ENCODE results near the gene EEIG1.

EEIG1 gene

GRCh38 chr9:127955294-127956015 is 25.3 kb downstream of the EEIG1 start:
- no peak for DNase-seq

- no peak for DNase-seq
Observed at GRCh38 chr9:127954831-127955293, 25.9 kb downstream of the EEIG1 start.

GRCh38 chr9:127953768-127954505 is 26.9 kb downstream of the EEIG1 start:
- no peak for DNase-seq

GRCh38 chr9:127953154-127953553 is 27.6 kb downstream of the EEIG1 start:
- DNase-seq: no peak

GRCh38 chr9:127950513-127951289 is 30.1 kb downstream of the EEIG1 start:
- DNase-seq: no peak

- no peak for DNase-seq
Observed at GRCh38 chr9:127949827-127950512, 30.8 kb downstream of the EEIG1 start.

DNA sequence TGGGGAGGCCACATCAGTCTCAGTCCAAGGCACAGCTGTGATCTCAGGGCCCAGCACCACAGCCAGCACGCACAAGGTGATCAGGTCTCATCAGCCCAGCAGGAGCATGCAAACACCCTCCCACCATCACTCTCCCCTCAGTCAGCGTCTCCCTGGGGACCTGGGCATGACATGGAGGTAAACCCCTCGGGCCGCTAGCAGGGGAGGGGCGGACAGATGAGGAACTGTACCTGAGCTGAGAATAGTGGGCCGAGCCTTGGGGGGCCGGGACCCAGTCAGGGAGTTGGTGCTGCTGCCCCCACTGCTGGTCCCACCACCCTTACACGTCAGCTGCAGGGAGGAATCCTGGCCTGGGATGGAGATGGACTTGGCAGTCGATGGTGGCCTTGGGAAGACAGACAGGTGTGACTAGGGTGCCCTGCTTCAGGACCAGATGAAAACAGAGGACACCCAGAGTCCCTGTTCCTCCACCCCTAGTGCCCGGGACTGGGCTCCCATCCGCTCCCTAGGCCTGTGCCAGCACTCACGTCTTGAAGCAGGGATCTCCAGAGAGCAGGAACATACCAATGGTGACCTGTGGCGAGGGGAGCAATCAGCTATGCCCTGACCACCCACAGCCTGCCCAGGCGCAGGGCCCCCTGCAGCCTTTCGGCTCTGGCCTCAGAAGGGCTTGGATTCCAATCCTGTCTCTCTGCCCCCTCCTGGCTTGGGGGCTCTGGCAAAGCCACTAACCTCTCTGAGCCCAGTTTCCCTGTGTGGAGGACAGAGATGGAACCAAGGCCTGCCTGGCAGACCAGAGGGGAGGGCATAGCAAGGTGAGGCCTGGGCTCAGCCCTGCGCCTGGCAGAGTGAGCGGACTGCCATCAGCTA is 32.7 kb downstream of the EEIG1 start:
- no peak for DNase-seq

DNA sequence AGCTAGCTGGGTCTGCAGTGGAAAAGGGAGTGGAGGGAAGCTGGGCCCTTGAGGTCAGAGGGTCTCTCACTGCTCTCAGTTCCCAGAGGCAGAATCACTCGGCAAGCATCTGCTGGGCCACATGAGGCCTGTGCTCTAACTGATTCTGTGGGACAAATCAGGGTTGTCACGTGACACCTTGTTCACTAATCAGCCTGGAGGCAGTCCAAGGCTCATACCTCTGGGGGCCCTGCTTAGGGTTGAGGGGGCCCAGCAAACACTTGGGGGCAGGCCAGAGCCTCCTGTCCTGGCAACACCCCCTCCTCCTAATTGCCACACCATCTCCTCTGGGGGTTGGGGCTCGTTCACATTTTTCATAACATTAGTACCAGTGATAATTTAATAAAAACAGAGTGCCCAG is 34.1 kb downstream of the EEIG1 start:
- no peak for DNase-seq

DNA sequence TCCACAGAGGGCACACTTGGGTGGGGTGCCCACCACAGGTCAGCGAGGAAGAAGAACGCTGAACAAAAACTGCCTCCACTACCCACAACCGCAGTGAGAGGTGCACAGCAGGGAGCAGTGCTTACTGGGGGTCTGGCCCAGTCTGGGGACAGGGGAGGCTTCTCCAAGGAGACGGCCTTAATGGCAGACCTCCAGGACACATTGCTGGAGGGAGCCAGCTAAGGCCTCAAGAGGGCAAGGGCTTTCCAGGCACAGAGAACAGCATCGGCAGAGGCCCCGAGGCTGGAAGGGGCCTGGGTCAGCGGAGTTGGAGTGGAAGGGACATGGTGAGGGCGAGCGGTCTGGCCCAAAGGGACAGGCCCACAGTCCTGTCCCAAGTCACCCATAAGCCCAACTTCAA is 34.8 kb downstream of the EEIG1 start:
- no peak for DNase-seq

DNA sequence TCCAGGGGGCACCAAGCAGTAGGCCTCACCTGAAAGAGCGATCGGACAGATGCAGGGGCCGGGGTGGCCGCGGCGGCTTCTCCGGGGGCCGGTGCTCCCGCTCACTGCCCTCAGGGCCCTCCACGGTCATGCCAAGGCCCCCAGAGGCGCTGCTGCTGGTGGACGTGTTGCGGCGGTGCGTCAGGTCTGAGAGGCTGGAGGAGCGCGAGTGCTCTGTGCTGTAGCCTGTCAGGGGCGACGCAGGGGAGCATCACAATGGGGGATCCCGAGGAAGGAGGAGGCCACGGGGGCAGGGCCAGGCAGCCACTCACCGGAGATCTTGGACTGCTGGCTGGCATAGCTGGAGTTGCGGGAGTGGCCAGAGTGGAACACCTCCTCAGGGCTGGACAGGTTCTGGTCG is 35.5 kb downstream of the EEIG1 start:
- DNase-seq: no peak

DNA sequence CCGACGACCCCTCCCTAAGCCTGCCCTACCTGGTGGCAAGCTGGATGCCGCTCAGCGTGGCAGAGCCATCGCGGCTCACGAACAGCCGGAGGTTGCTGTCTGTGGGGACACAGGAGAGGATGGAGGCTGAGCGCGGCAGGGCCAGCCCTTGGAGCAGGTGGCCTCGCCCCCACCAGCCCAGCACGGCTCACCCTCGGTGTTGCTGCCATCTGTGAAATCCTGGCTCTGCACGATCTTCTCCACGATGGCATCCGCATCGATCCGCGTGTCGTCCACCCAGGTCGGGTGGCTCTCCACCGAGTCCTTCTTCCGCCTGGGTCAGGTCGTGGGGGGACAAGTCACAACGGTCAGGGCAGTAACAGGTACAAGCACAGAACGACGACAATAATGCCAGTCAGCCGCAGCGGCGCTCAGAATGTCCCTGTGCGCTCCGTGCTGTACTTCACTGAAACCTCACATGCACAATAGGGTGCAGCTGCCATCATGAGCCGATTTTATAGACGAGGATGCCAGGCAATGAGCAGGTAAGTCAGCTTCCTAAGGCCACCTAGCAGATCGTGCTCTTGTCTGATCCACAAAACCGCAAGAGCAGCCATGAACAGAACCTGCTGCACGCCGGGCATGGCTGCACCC is 36.1 kb downstream of the EEIG1 start:
- DNase-seq: no peak

GRCh38 chr9:127943731-127944144 is 37.1 kb downstream of the EEIG1 start:
- DNase-seq: no peak

GRCh38 chr9:127943011-127943662 is 37.7 kb downstream of the EEIG1 start:
- no peak for DNase-seq

GRCh38 chr9:127942216-127943010 is 38.4 kb downstream of the EEIG1 start:
- no peak for DNase-seq

GRCh38 chr9:127941961-127942215 is 38.9 kb downstream of the EEIG1 start:
- no peak for DNase-seq

DNA sequence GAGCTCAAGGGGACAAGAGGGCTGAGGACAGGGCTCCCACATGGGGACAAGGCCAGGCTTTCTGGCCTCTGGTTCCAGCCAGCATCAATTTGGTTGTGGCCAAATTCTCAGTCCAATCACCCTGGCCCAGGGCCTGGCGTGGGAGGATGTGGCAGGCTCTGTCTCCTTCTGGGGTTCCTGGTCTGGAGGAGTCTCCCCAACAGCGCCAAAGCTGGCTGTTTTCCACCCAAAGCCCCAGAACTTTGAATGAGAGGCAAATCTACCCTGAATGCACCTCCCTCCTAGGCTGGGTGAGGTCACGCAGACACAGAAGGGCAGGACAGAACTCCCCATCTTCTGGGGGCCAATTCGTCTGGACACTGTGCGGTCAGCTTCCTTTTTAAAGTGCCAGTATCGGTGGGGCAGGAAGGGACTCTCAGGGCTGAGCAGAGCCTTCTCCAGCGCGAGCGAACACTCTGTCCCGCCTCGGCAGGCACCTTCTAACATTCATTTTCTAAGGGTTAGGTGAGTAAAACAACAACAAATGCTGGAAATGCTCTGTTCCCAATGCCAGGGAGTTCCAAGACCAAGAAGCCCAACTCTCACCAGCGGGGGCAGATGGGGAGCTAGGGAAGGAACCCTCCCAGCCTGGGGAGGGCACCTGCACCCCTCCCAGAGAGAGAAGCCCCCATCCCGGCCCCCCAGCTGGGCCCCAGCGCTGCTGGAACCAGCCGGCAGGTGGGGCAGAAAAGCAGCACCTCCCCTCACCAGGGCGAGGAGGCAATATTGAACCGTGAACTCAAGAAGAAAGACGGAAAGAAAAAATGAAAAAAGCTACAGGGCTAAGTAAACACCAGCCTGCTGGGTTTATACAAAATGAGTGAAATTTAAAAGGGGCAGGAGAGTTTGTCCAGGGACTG is 39.5 kb downstream of the EEIG1 start:
- no peak for DNase-seq

DNA sequence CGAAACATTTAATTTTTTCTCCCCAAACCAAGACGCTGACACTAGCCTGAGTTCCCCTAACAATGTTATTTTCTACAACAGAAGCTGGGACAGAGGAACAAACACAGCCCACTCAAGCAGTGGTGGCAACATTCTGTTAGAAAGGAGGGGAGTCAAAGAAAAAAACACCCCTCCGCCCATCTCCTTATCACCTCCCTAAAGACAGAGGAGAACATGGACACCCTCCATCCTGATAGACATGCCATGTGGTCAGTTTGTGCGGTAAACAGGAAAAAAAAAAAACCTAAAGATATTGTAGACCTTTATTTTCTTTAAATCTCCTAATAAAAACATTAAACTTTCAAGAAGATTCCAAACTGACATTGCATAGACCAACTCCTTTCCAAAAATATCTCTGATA is 40.2 kb downstream of the EEIG1 start:
- no peak for DNase-seq

DNA sequence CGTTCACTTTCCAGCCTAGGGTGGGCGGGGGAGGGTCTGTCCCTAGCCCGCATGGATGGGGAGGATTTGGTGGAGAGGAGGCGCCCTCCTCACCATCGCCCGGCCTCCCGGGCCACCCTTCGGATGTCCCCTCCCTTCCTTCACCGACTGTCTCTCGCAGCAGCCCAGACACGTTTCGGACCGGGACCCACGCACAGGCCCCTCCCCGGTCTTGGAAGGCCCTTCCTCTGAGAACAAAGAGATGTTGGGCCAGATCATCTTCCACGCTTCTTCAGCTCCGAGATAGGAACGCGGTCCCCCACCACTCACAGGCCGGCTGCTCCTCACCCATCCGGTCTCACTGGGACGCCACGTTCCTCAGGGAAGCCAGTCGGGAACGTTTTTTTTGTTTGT is 42.5 kb downstream of the EEIG1 start:
- DNase-seq: no peak

Measured in cortex of kidney (tissue), 1 donor.